ENCODE results near the gene POU2AF1. TPM values are rescaled to one million over a fixed set of nuclear protein-coding genes. Genes with fewer than 3 reads are reported as not detected.

The POU2AF1 gene
- total and polyA plus RNA-seq, 2 donors, result 0.90 to 11.7 TPM

- WGBS, result 71% methylated on average over 3 of the region's 3 CpGs
- Histone ChIP-seq H3K27me3 (ENCODE audit: control insufficient read depth in 2 of 2, insufficient read depth in 1 of 2, low read length in 1 of 2) (peaks cover 0 to 27% of the 10 kb centered on the region in 2 donors), H3K9me3 (ENCODE audit: control insufficient read depth in 2 of 2, insufficient read depth in 1 of 2, low read length in 1 of 2) (no peaks in the 10 kb centered on the region), H3K36me3 (ENCODE audit: control insufficient read depth in 2 of 2, insufficient read depth in 2 of 2, low read length in 1 of 2) (no peaks in the 10 kb centered on the region), H3K4me1 (ENCODE audit: control insufficient read depth in 2 of 2, insufficient read depth in 2 of 2, low read length in 2 of 2) (peaks cover 0 to 3% of the 10 kb centered on the region in 2 donors), H3K27ac (ENCODE audit: low read depth in 1 of 2, low read length in 1 of 2) (peak overlapping the region in 1 of 2 donors; percentile 2), H3K4me3 (ENCODE audit: low read length in 2 of 2) (no peak overlapping the region)
- DNase-seq (ENCODE audit: low read depth in 6 of 9, low spot score in 9 of 9), result no peak
These were observed 71.5 kb downstream of the POU2AF1 start for GRCh38 chr11:111307472-111308108.

DNA sequence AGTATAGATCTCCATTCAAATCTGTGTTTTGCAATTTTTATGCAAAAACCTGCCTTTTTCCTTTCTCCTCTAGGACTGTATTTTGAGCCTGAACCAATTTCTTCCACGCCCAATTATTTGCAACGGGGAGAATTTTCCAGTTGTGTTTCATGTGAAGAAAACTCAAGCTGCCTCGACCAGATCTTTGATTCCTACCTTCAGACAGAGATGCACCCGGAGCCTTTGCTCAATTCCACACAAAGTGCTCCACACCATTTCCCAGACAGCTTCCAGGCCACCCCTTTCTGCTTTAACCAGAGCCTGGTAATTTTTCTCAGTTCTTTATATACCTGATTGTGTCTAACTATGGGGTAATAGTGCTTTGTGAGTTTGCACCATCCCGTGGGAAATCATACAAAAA, 72.8 kb downstream of the POU2AF1 start:
- Histone ChIP-seq H3K27ac (ENCODE audit: low read depth in 1 of 2, low read length in 1 of 2) (no peak overlapping the region), H3K4me1 (ENCODE audit: control insufficient read depth in 2 of 2, insufficient read depth in 2 of 2, low read length in 2 of 2) (peaks cover 0 to 3% of the 10 kb centered on the region in 2 donors)

DNA sequence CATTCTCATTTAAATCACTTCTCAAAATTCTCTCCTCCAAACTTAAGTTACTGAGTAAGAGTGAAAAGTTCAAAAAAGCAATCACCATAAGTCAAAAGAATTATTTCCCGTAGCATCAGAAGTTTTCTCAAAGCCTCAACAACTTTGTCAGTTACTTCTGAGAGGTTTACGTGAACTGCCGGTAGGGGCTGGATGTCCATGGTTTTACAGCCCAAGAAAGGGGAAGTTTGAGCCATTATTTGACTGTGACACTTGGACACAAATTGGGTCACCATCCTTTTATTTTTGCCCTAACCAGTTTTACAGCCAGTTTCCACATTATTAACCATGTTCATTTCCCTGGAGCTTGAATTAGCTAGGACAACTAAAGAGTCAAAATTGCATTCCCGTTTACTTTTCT, 73.2 kb downstream of the POU2AF1 start:
- H3K27me3 ChIP-seq (ENCODE audit: control insufficient read depth in 2 of 2, insufficient read depth in 1 of 2, low read length in 1 of 2), result peaks cover 2 to 36% of the 10 kb centered on the region in 2 donors
- peaks cover 0 to 3% of the 10 kb centered on the region in 2 donors for H3K4me1 ChIP-seq (ENCODE audit: control insufficient read depth in 2 of 2, insufficient read depth in 2 of 2, low read length in 2 of 2)
- no peak overlapping the region for H3K27ac ChIP-seq (ENCODE audit: low read depth in 1 of 2, low read length in 1 of 2)

More for the DNA sequence above, 72.8 kb downstream of the POU2AF1 start:
- H3K36me3 ChIP-seq (ENCODE audit: control insufficient read depth in 2 of 2, insufficient read depth in 2 of 2, low read length in 1 of 2), result no peaks in the 10 kb centered on the region
- WGBS, result 89% methylated on average over 5 of the region's 5 CpGs
- H3K4me3 ChIP-seq (ENCODE audit: low read length in 2 of 2), result no peak overlapping the region
- DNase-seq (ENCODE audit: low read depth in 6 of 9, low spot score in 9 of 9), result no peak
- H3K9me3 ChIP-seq (ENCODE audit: control insufficient read depth in 2 of 2, insufficient read depth in 1 of 2, low read length in 1 of 2), result no peaks in the 10 kb centered on the region
- peaks cover 2 to 31% of the 10 kb centered on the region in 2 donors for H3K27me3 ChIP-seq (ENCODE audit: control insufficient read depth in 2 of 2, insufficient read depth in 1 of 2, low read length in 1 of 2)

DNA sequence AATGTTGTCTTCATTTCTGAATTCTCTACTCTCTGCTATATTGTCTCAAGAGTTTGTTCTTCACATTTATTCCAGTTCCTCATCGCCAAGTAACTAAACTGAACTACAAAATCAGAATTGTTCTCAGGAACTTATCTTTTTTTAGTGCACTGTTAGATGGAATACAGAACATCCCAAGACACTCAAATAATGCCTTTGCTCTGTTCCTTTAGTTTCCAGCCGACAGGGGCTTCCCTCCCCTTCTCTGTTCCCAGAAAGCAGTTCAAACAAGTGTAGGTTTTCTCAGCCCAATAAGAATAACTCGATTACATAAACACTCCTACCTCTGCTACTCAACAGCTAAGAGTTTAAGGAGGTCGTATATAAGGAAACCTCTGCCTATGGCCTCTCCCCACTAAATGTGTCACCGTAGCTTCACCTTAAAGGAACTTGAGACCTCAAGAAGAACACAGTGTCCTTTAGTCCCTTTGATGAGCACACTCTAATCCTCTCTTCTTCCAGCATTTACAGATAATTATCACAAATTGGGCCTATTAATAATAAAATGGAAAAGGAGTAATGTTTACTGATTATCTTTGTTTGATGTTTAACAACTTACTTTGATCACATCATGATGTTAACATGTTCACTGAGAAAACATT, 73.8 kb downstream of the POU2AF1 start:
- DNase-seq (ENCODE audit: low read depth in 6 of 9, low spot score in 9 of 9), result no peak
- Histone ChIP-seq H3K9me3 (ENCODE audit: control insufficient read depth in 2 of 2, insufficient read depth in 1 of 2, low read length in 1 of 2) (no peaks in the 10 kb centered on the region), H3K4me1 (ENCODE audit: control insufficient read depth in 2 of 2, insufficient read depth in 2 of 2, low read length in 2 of 2) (peaks cover 0 to 3% of the 10 kb centered on the region in 2 donors), H3K4me3 (ENCODE audit: low read length in 2 of 2) (no peak overlapping the region), H3K36me3 (ENCODE audit: control insufficient read depth in 2 of 2, insufficient read depth in 2 of 2, low read length in 1 of 2) (no peaks in the 10 kb centered on the region), H3K27ac (ENCODE audit: low read depth in 1 of 2, low read length in 1 of 2) (no peak overlapping the region), H3K27me3 (ENCODE audit: control insufficient read depth in 2 of 2, insufficient read depth in 1 of 2, low read length in 1 of 2) (peaks cover 6 to 42% of the 10 kb centered on the region in 2 donors)
- WGBS, result 90% methylated on average over 5 of the region's 5 CpGs

More for the DNA sequence above, 73.2 kb downstream of the POU2AF1 start:
- no peak overlapping the region for H3K4me3 ChIP-seq (ENCODE audit: low read length in 2 of 2)
- no peak for DNase-seq (ENCODE audit: low read depth in 6 of 9, low spot score in 9 of 9)
- H3K9me3 ChIP-seq (ENCODE audit: control insufficient read depth in 2 of 2, insufficient read depth in 1 of 2, low read length in 1 of 2), result no peaks in the 10 kb centered on the region
- WGBS, result 74% methylated on average over 4 of the region's 4 CpGs
- no peaks in the 10 kb centered on the region for H3K36me3 ChIP-seq (ENCODE audit: control insufficient read depth in 2 of 2, insufficient read depth in 2 of 2, low read length in 1 of 2)

GRCh38 chr11:111303461-111303860, 75.6 kb downstream of the POU2AF1 start:
- Histone ChIP-seq H3K27me3 (ENCODE audit: control insufficient read depth in 2 of 2, insufficient read depth in 1 of 2, low read length in 1 of 2) (peaks cover 23 to 60% of the 10 kb centered on the region in 2 donors), H3K36me3 (ENCODE audit: control insufficient read depth in 2 of 2, insufficient read depth in 2 of 2, low read length in 1 of 2) (no peaks in the 10 kb centered on the region), H3K4me1 (ENCODE audit: control insufficient read depth in 2 of 2, insufficient read depth in 2 of 2, low read length in 2 of 2) (peaks cover 0 to 3% of the 10 kb centered on the region in 2 donors), H3K4me3 (ENCODE audit: low read length in 2 of 2) (no peak overlapping the region), H3K9me3 (ENCODE audit: control insufficient read depth in 2 of 2, insufficient read depth in 1 of 2, low read length in 1 of 2) (no peaks in the 10 kb centered on the region), H3K27ac (ENCODE audit: low read depth in 1 of 2, low read length in 1 of 2) (no peak overlapping the region)
- WGBS, result 88% methylated on average over 4 of the region's 4 CpGs
- DNase-seq (ENCODE audit: low read depth in 6 of 9, low spot score in 9 of 9), result no peak

DNA sequence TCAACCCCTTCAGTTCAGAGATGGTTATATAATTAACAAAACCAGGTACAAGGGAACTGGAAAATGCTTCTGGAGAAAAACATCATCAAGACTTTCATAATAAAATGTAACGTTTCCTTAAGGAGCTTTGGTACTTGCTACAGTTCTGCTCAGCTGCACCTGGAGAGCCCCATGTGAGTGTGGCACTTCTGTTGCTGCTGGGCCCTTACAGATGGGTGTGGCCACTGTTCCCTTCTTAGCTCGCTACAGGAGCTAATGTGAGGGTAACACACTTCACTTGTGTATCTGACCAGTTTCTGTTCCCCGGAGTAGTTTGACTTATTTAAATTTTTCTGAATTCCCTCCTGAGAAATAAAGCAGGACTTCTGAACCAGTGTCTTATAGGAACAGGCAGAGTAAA, 76.8 kb downstream of the POU2AF1 start:
- DNase-seq (ENCODE audit: low read depth in 6 of 9, low spot score in 9 of 9), result no peak
- peaks cover 31 to 66% of the 10 kb centered on the region in 2 donors for H3K27me3 ChIP-seq (ENCODE audit: control insufficient read depth in 2 of 2, insufficient read depth in 1 of 2, low read length in 1 of 2)
- no peaks in the 10 kb centered on the region for H3K9me3 ChIP-seq (ENCODE audit: control insufficient read depth in 2 of 2, insufficient read depth in 1 of 2, low read length in 1 of 2)
- H3K4me3 ChIP-seq (ENCODE audit: low read length in 2 of 2), result no peak overlapping the region
- H3K27ac ChIP-seq (ENCODE audit: low read depth in 1 of 2, low read length in 1 of 2), result no peak overlapping the region
- no peaks in the 10 kb centered on the region for H3K4me1 ChIP-seq (ENCODE audit: control insufficient read depth in 2 of 2, insufficient read depth in 2 of 2, low read length in 2 of 2)
- H3K36me3 ChIP-seq (ENCODE audit: control insufficient read depth in 2 of 2, insufficient read depth in 2 of 2, low read length in 1 of 2), result no peaks in the 10 kb centered on the region
- 80% methylated on average over 3 of the region's 3 CpGs for WGBS

Other genes starting within 250 kb of the POU2AF1 start
- gene POU2AF2, start 133.6 kb downstream of the POU2AF1 start, total RNA-seq, result 1.0 TPM
- gene POU2AF2, start 133.6 kb downstream of the POU2AF1 start, polyA plus RNA-seq, result 0.32 TPM
- gene POU2AF3, start 80.7 kb downstream of the POU2AF1 start, total RNA-seq, result 2.7 TPM
- 3.5 TPM for gene POU2AF3, start 80.7 kb downstream of the POU2AF1 start, polyA plus RNA-seq
- 0.05 TPM for gene BTG4, start 133.1 kb upstream of the POU2AF1 start, total RNA-seq
- gene BTG4, start 133.1 kb upstream of the POU2AF1 start, polyA plus RNA-seq, result 0.25 TPM
- 0.19 TPM for gene HOATZ, start 135.5 kb upstream of the POU2AF1 start, total RNA-seq
- 1.2 TPM for gene HOATZ, start 135.5 kb upstream of the POU2AF1 start, polyA plus RNA-seq
- 11.5 TPM for gene LAYN, start 161.4 kb upstream of the POU2AF1 start, total RNA-seq
- gene LAYN, start 161.4 kb upstream of the POU2AF1 start, polyA plus RNA-seq, result 30.9 TPM
- gene SIK2, start 223.2 kb upstream of the POU2AF1 start, total RNA-seq, result 4.5 TPM
- gene SIK2, start 223.2 kb upstream of the POU2AF1 start, polyA plus RNA-seq, result 5.3 TPM

All from thymus (tissue), 11 donors.